WTC11 (cell line): ENCODE data around the gene RPL9.

Source experiments
- CREM ChIP-seq: sonication (generic); formaldehyde crosslinking; IDR thresholded peaks from 2 replicates; pipeline ENCODE4 v1.8.1; 2022; ENCODE audit warnings: mild to moderate bottlenecking, missing genetic modification reagents, moderate library complexity
- CTCF ChIP-seq: fragments of 200-600 bp; IDR thresholded peaks from 2 replicates; pipeline ENCODE4 v1.8.0; 2022; ENCODE audit warnings: antibody characterized with exemption
- GABPB1 ChIP-seq: sonication (generic); formaldehyde crosslinking; IDR thresholded peaks from 2 replicates; pipeline ENCODE4 v1.8.1; 2023; ENCODE audit warnings: mild to moderate bottlenecking, missing genetic modification reagents
- IRF2 ChIP-seq: sonication (generic); formaldehyde crosslinking; IDR thresholded peaks from 2 replicates; pipeline ENCODE4 v1.8.0; 2022; ENCODE audit warnings: low read depth, missing genetic modification reagents, borderline replicate concordance
- TCF7 ChIP-seq: sonication (generic); formaldehyde crosslinking; IDR thresholded peaks from 2 replicates; pipeline ENCODE4 v1.8.0; 2022; ENCODE audit warnings: mild to moderate bottlenecking, low read depth, missing genetic modification reagents, moderate library complexity
- TF ChIP-seq, protein P1 (sequence below): sonication (generic); formaldehyde crosslinking; IDR thresholded peaks from 2 replicates; pipeline ENCODE4 v1.8.0; 2023; ENCODE audit warnings: mild to moderate bottlenecking, missing genetic modification reagents
- TF ChIP-seq, protein P2 (sequence below): sonication (generic); formaldehyde crosslinking; conservative IDR thresholded peaks from 2 replicates; pipeline ENCODE4 v1.8.1; 2022; ENCODE audit warnings: mild to moderate bottlenecking, missing genetic modification reagents
- TF ChIP-seq, protein P3 (sequence below): sonication (generic); formaldehyde crosslinking; IDR thresholded peaks from 2 replicates; pipeline ENCODE4 v1.8.1; 2023; ENCODE audit warnings: mild to moderate bottlenecking, missing genetic modification reagents, moderate library complexity

DNA sequence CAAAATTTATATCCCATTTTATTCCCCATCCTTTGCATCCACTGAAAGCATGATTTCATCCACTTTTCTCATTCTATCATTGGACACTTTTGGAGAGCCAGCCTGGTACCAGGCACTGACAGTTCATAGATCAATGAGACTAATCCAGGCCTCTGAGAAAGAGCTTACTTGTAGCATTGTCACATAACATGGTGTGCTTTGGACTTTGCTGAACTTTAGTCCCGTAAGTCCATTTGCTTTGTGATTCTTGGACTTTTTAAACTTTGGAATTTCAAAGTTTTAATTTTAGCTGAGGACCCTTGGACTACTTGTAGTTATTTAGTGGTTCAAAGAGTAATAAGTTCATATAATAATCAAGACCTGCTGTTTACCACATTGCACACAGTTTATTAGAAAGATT, 11.7 kb upstream of the RPL9 start:
- no peak for TF ChIP-seq CREM (CRISPR knock-in tag)
- TF ChIP-seq GABPB1 (CRISPR knock-in tag) = no peak
- no peak for TF ChIP-seq CTCF
- TF ChIP-seq TCF7 = no peak
- TF ChIP-seq IRF2 = no peak
- TF ChIP-seq, protein P1, sequence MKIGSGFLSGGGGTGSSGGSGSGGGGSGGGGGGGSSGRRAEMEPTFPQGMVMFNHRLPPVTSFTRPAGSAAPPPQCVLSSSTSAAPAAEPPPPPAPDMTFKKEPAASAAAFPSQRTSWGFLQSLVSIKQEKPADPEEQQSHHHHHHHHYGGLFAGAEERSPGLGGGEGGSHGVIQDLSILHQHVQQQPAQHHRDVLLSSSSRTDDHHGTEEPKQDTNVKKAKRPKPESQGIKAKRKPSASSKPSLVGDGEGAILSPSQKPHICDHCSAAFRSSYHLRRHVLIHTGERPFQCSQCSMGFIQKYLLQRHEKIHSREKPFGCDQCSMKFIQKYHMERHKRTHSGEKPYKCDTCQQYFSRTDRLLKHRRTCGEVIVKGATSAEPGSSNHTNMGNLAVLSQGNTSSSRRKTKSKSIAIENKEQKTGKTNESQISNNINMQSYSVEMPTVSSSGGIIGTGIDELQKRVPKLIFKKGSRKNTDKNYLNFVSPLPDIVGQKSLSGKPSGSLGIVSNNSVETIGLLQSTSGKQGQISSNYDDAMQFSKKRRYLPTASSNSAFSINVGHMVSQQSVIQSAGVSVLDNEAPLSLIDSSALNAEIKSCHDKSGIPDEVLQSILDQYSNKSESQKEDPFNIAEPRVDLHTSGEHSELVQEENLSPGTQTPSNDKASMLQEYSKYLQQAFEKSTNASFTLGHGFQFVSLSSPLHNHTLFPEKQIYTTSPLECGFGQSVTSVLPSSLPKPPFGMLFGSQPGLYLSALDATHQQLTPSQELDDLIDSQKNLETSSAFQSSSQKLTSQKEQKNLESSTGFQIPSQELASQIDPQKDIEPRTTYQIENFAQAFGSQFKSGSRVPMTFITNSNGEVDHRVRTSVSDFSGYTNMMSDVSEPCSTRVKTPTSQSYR (CRISPR knock-in tag) = no peak
- TF ChIP-seq, protein P2, sequence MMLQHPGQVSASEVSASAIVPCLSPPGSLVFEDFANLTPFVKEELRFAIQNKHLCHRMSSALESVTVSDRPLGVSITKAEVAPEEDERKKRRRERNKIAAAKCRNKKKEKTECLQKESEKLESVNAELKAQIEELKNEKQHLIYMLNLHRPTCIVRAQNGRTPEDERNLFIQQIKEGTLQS (CRISPR knock-in tag) = no peak
- TF ChIP-seq, protein P3, sequence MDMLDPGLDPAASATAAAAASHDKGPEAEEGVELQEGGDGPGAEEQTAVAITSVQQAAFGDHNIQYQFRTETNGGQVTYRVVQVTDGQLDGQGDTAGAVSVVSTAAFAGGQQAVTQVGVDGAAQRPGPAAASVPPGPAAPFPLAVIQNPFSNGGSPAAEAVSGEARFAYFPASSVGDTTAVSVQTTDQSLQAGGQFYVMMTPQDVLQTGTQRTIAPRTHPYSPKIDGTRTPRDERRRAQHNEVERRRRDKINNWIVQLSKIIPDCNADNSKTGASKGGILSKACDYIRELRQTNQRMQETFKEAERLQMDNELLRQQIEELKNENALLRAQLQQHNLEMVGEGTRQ (CRISPR knock-in tag) = no peak
